CD4-positive, alpha-beta memory T cell (primary cell): ENCODE measurements around the gene PFDN5. TPM values are rescaled to one million over a fixed set of nuclear protein-coding genes. Genes with fewer than 3 reads are reported as not detected.
A peak's percentile ranks its signal among the peaks of the same experiment; 100 is the strongest.
"Not testable (repeated sequence)": the region's sequence is repeated elsewhere in the genome, so short reads cannot be mapped to it uniquely, and the experiment has no call there.

ENCODE experiments used
- CTCF ChIA-PET: fragments of 350-600 bp; sonication (Branson Sonifier 250); formaldehyde crosslinking; loops from one replicate; lab custom pipeline; 2021; ENCODE audit warnings: inconsistent platforms; ENCODE audit not compliant: partially characterized antibody; lab: Charles Lee
- POLR2A ChIA-PET: fragments of 350-600 bp; sonication (Branson Sonifier 250); formaldehyde crosslinking; loops from one replicate; lab custom pipeline; 2021; ENCODE audit not compliant: partially characterized antibody; lab: Charles Lee
- DNase-seq, 5 donors: peaks; one replicate each; pipeline versions ENCODE4 v3.0.0 to v3.0.0-alpha.2; 2020 to 2022; ENCODE audit warnings: mixed read lengths in 1 of 5
- H3K27ac ChIP-seq: one replicate; pipeline ENCODE4 v1.7.0; 2013; ENCODE audit warnings: low read depth, low read length
- H3K27me3 ChIP-seq: 2 replicates; pipeline ENCODE4 v1.7.0; 2013; ENCODE audit warnings: mild to moderate bottlenecking, low read length, moderate library complexity; ENCODE audit not compliant: insufficient read depth
- H3K36me3 ChIP-seq: 2 replicates; pipeline ENCODE4 v1.7.0; 2013; ENCODE audit warnings: mild to moderate bottlenecking, low read length, moderate library complexity; ENCODE audit not compliant: insufficient read depth
- H3K4me1 ChIP-seq: 2 replicates; pipeline ENCODE4 v1.7.0; 2013; ENCODE audit warnings: mild to moderate bottlenecking, low read length, moderate library complexity; ENCODE audit not compliant: insufficient read depth
- H3K4me3 ChIP-seq, 2 donors: one replicate each; pipeline ENCODE4 v1.7.0; 2013; ENCODE audit warnings: low read length in 2 of 2, mild to moderate bottlenecking in 1 of 2
- H3K9me3 ChIP-seq, 2 donors: one replicate each; pipeline ENCODE4 v1.7.0; 2013; ENCODE audit warnings: low read length in 2 of 2, control low read depth in 1 of 2; ENCODE audit not compliant: control insufficient read depth in 1 of 2
- H3K27ac Mint-ChIP-seq, 7 donors: one replicate each; pipeline ENCODE4 v1.8.0; 2020 to 2021; ENCODE audit warnings: mixed read lengths in 7 of 7, mild to moderate bottlenecking in 6 of 7, inconsistent platforms in 3 of 7, moderate library complexity in 3 of 7
- H3K27me3 Mint-ChIP-seq, 2 donors: one replicate each; pipeline ENCODE4 v1.8.0; 2020 to 2021; ENCODE audit warnings: mixed read lengths in 2 of 2
- H3K36me3 Mint-ChIP-seq, 2 donors: one replicate each; pipeline ENCODE4 v1.8.0; 2020 to 2021; ENCODE audit warnings: mixed read lengths in 2 of 2, inconsistent platforms in 1 of 2, mild to moderate bottlenecking in 1 of 2
- H3K4me1 Mint-ChIP-seq, 4 donors: one replicate each; pipeline ENCODE4 v1.8.0; 2020 to 2021; ENCODE audit warnings: mixed read lengths in 4 of 4, mild to moderate bottlenecking in 1 of 4
- H3K4me3 Mint-ChIP-seq, 8 donors: one replicate each; pipeline ENCODE4 v1.8.0; 2020 to 2021; ENCODE audit warnings: mixed read lengths in 8 of 8, mild to moderate bottlenecking in 7 of 8, moderate library complexity in 6 of 8, inconsistent platforms in 3 of 8
- H3K9me3 Mint-ChIP-seq, 8 donors: one replicate each; pipeline ENCODE4 v1.8.0; 2020 to 2021; ENCODE audit warnings: mixed read lengths in 8 of 8, mild to moderate bottlenecking in 5 of 8, inconsistent platforms in 3 of 8, moderate library complexity in 1 of 8
- intact Hi-C: fragments of 100-400 bp; cut with micrococcal nuclease; formaldehyde crosslinking; loops from one replicate; pipeline ENCODE4 v1.15.1; 2023
- polyA plus RNA-seq, 2 donors: library from polyadenylated mRNA; unstranded; fragments of 300-500 nt; fragmentation: Illumina TruSeq; gene quantifications; one replicate each; pipeline ENCODE4 v1.2.3, GENCODE V29; 2021
- total RNA-seq, 2 experiments: library from RNA; stranded (reverse); gene quantifications; one replicate each; pipeline ENCODE4 v1.2.3, GENCODE V29; 2021

The PFDN5 gene
- total and polyA plus RNA-seq, 4 experiments from 2014 or later = 717 to 1,410 (median 1,012) TPM

DNA sequence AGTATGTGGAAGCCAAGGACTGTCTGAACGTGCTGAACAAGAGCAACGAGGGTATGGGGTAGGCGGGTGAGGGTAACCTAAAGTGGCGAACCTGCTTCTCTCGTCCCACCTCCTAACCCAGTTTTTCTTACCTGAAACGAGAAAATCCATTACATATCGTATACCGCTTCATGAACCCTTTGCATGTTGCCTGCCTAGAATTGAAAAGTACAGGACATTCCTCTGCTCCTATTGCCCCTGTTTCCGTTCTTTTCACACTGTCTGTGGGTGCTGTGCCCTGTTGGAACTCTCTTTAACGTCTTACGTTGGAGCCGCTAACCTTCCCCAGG lies 513 bp downstream of the PFDN5 start:
- ChIA-PET CTCF (interaction anchor here (0.8 to 19.2 kb wide), 11 partner anchors 9 to 193 kb away, joined by 3 to 339 read pairs (median 8); partner anchors contain the start of genes AAAS, CSAD and ITGB7), POLR2A (interaction anchor here (0.5 to 9.4 kb wide), 31 partner anchors 9 to 457 kb away, joined by 3 to 193 read pairs (median 6); partner anchors contain the start of genes AAAS, CSAD, EIF4B and ESPL1)
- no peaks in the 10 kb centered on the region for H3K27me3 ChIP-seq
- peak overlapping the region; percentile 81 for H3K27ac ChIP-seq
- peak overlapping the region; percentile 63 to 94 for H3K4me3 ChIP-seq
- peaks cover 55% of the 10 kb centered on the region for H3K4me1 ChIP-seq
- peaks cover 28 to 65% (median 50%) of the 10 kb centered on the region in 4 donors for H3K4me1 Mint-ChIP-seq
- H3K27me3 Mint-ChIP-seq = no peaks in the 10 kb centered on the region
- peak overlapping the region; percentile 97 to 100 (median 99) for H3K27ac Mint-ChIP-seq
- intact Hi-C loops = loop anchor here (1.0 to 5.0 kb wide), 8 partner anchors 25 to 381 kb away; partner anchors contain the start of genes AAAS, ATP5MC2, CSAD and EIF4B
- no peak for DNase-seq
- peaks cover 24% of the 10 kb centered on the region for H3K36me3 ChIP-seq
- peaks cover 18 to 41% of the 10 kb centered on the region in 2 donors for H3K36me3 Mint-ChIP-seq
- H3K9me3 ChIP-seq = no peaks in the 10 kb centered on the region
- peaks cover 0 to 1% (median 0%) of the 10 kb centered on the region in 8 donors for H3K9me3 Mint-ChIP-seq
- peak overlapping the region; percentile 98 to 100 (median 99) for H3K4me3 Mint-ChIP-seq

DNA sequence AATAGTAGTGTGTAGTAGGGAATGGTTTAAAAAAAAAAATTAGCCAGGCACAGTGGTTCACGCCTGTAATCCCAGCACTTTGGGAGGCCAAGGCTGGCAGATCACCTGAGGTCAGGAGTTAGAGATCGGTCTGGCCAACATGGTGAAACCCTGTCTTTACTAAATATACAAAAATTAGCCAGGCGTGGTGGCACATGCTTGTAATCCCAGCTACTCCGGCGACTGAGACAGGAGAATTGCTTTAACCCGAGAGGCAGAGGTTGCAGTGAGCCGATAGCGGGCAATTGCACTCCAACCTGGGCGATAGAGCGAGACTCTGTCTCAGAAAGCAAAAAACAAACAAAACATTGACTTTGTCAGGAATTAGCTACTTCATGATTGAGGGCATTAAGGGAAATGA lies 1.8 kb downstream of the PFDN5 start:
- H3K4me3 Mint-ChIP-seq = peak overlapping the region in 7 of 8 donors; percentile 21 to 100 (median 98)
- not testable (repeated sequence) for H3K9me3 ChIP-seq, H3K27ac ChIP-seq, H3K9me3 Mint-ChIP-seq, H3K4me3 ChIP-seq, DNase-seq, H3K27me3 Mint-ChIP-seq, H3K27me3 ChIP-seq
- intact Hi-C loops = loop anchor here (5.0 kb wide), 1 partner anchor 380 kb away; the partner anchor contains the start of gene ATP5MC2
- CTCF ChIA-PET = interaction anchor here (1.1 to 19.2 kb wide), 8 partner anchors 9 to 212 kb away, joined by 3 to 339 read pairs (median 6); partner anchors contain the start of genes AAAS and ITGB7
- POLR2A ChIA-PET = interaction anchor here (1.1 to 9.4 kb wide), 6 partner anchors 25 to 83 kb away, joined by 3 to 193 read pairs (median 4); partner anchors contain the start of gene AAAS
- Histone ChIP-seq H3K36me3 (peaks cover 24% of the 10 kb centered on the region), H3K4me1 (peaks cover 64% of the 10 kb centered on the region)
- H3K36me3 Mint-ChIP-seq = peaks cover 21 to 47% of the 10 kb centered on the region in 2 donors
- peak overlapping the region in 6 of 7 donors; percentile 42 to 99 (median 86) for H3K27ac Mint-ChIP-seq
- H3K4me1 Mint-ChIP-seq = peaks cover 33 to 77% (median 59%) of the 10 kb centered on the region in 4 donors

DNA sequence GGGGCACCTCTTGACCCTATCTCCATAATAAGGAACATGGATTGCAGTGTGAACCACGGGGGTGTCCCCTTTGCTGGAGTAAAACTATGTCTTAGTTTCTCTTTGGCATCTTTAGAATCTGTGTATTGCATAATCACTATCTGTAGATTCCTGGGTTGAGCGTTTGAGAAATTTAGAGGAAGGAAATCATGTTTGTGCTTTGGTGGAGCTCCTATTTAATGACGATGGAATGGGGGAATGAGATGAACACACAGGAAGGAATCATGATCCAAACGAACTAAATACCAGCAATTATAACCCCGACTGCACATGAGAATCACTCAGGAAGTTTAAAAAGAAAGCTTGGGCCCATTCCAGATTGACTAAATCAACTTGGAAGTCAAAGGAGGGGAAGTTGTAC lies 2.8 kb downstream of the PFDN5 start:
- peaks cover 33% of the 10 kb centered on the region for H3K36me3 ChIP-seq
- Mint-ChIP-seq H3K27ac (peak overlapping the region in 6 of 7 donors; percentile 3 to 97 (median 87)), H3K4me1 (peaks cover 39 to 88% (median 67%) of the 10 kb centered on the region in 4 donors), H3K27me3 (no peaks in the 10 kb centered on the region), H3K9me3 (peaks cover 0 to 1% (median 0%) of the 10 kb centered on the region in 8 donors), H3K36me3 (peaks cover 28 to 55% of the 10 kb centered on the region in 2 donors), H3K4me3 (peak overlapping the region in 6 of 8 donors; percentile 21 to 98 (median 70))
- intact Hi-C loops = loop anchor here (5.0 kb wide), 1 partner anchor 379 kb away; the partner anchor contains the start of gene ATP5MC2
- H3K4me3 ChIP-seq = no peak overlapping the region
- POLR2A ChIA-PET = interaction anchor here (0.7 to 9.4 kb wide), 7 partner anchors 12 to 203 kb away, joined by 3 to 193 read pairs (median 4); partner anchors contain the start of genes AAAS and TARBP2
- CTCF ChIA-PET = interaction anchor here (1.8 to 19.2 kb wide), 5 partner anchors 16 to 211 kb away, joined by 4 to 339 read pairs (median 8); partner anchors contain the start of genes AAAS and ITGB7
- no peak for DNase-seq
- H3K4me1 ChIP-seq = peaks cover 73% of the 10 kb centered on the region
- H3K27me3 ChIP-seq = no peaks in the 10 kb centered on the region
- no peaks in the 10 kb centered on the region for H3K9me3 ChIP-seq
- H3K27ac ChIP-seq = peak overlapping the region; percentile 71

DNA sequence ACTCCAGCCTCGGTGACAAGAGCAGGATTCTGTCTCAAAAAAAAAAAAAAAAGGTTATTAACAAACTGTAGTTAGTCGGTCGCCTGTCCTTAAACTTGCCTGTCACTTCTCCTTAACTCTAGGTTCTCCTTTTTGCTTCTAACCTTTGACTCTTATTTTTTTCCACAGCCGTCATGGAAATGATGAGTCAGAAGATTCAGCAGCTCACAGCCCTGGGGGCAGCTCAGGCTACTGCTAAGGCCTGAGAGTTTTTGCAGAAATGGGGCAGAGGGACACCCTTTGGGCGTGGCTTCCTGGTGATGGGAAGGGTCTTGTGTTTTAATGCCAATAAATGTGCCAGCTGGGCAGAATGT lies 3.7 kb downstream of the PFDN5 start:
- Mint-ChIP-seq H3K27me3 (no peaks in the 10 kb centered on the region), H3K9me3 (peaks cover 0 to 1% (median 0%) of the 10 kb centered on the region in 8 donors), H3K4me1 (peaks cover 39 to 85% (median 65%) of the 10 kb centered on the region in 4 donors), H3K27ac (peak overlapping the region; percentile 95 to 98 (median 97)), H3K36me3 (peaks cover 28 to 60% of the 10 kb centered on the region in 2 donors), H3K4me3 (peak overlapping the region; percentile 96 to 100 (median 99))
- H3K4me3 ChIP-seq = peak overlapping the region; percentile 81 to 86
- H3K27ac ChIP-seq = peak overlapping the region; percentile 71
- CTCF ChIA-PET = interaction anchor here (0.8 to 19.2 kb wide), 8 partner anchors 9 to 210 kb away, joined by 3 to 339 read pairs (median 6); partner anchors contain the start of genes AAAS and ITGB7
- POLR2A ChIA-PET = interaction anchor here (1.0 to 9.4 kb wide), 19 partner anchors 13 to 220 kb away, joined by 3 to 193 read pairs (median 4); partner anchors contain the start of genes AAAS, CSAD, ESPL1 and SP1
- no peaks in the 10 kb centered on the region for H3K9me3 ChIP-seq
- peaks cover 33% of the 10 kb centered on the region for H3K36me3 ChIP-seq
- peak in 2 of 5 donors; percentile 29 to 82 for DNase-seq
- H3K4me1 ChIP-seq = peaks cover 78% of the 10 kb centered on the region
- intact Hi-C loops = loop anchor here (1.0 to 5.0 kb wide), 5 partner anchors 22 to 378 kb away; partner anchors contain the start of genes AAAS, ATP5MC2, CSAD and TARBP2
- H3K27me3 ChIP-seq = no peaks in the 10 kb centered on the region

DNA sequence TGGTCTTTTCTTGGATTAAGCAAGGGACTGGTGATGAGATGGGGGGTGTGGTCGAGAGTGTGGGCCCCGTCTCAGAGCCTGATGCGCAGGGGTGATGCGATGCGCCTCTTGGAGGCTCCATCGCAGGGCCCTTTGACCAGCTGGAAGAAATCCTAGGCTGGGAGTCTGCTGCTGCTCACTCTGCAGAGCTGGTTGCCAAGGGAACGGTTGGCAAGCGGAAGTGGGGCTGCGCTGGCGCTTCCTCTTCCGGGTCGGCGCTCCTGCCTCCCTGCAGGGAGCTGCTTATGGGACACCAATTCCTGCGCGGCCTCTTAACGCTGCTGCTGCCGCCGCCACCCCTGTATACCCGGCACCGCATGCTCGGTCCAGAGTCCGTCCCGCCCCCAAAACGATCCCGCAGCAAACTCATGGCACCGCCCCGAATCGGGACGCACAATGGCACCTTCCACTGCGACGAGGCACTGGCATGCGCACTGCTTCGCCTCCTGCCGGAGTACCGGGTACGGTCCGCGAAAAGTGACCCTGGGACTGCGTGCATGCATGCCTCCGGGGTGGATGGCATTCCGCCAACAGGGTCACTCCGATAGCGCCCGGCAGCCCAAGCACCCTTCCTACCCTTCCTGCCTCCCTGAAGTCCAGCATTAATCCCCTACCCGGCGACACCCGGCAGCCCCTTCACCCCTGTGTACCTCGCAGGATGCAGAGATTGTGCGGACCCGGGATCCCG lies 4.3 kb downstream of the PFDN5 start, which contains the start of gene MYG1:
Gene MYG1, plus strand, starts transcription at position 242 of the 727 bp plus-strand sequence. Its CDS starts 43 bp downstream, at position 285.
- POLR2A ChIA-PET = interaction anchor here (0.6 to 9.4 kb wide), 18 partner anchors 22 to 220 kb away, joined by 3 to 193 read pairs (median 4); partner anchors contain the start of genes AAAS, CSAD, ESPL1 and SP1
- no peaks in the 10 kb centered on the region for H3K9me3 ChIP-seq
- H3K36me3 ChIP-seq = peaks cover 33% of the 10 kb centered on the region
- intact Hi-C loops = loop anchor here (1.0 to 5.0 kb wide), 5 partner anchors 22 to 378 kb away; partner anchors contain the start of genes AAAS, ATP5MC2, CSAD and TARBP2
- H3K4me1 Mint-ChIP-seq = peaks cover 39 to 81% (median 65%) of the 10 kb centered on the region in 4 donors
- no peaks in the 10 kb centered on the region for H3K27me3 ChIP-seq
- H3K36me3 Mint-ChIP-seq = peaks cover 28 to 60% of the 10 kb centered on the region in 2 donors
- peaks cover 0 to 1% (median 0%) of the 10 kb centered on the region in 8 donors for H3K9me3 Mint-ChIP-seq
- H3K27ac Mint-ChIP-seq = peak within 1 kb of the TSS; percentile 95 to 98 (median 97)
- peak; percentile 82 to 90 (median 86) for DNase-seq
- peak within 1 kb of the TSS; percentile 71 for H3K27ac ChIP-seq
- peak within 1 kb of the TSS; percentile 96 to 100 (median 99) for H3K4me3 Mint-ChIP-seq
- peaks cover 78% of the 10 kb centered on the region for H3K4me1 ChIP-seq
- H3K4me3 ChIP-seq = peak within 1 kb of the TSS; percentile 81 to 86
- H3K27me3 Mint-ChIP-seq = no peaks in the 10 kb centered on the region
- CTCF ChIA-PET = interaction anchor here (0.8 to 19.2 kb wide), 7 partner anchors 9 to 87 kb away, joined by 3 to 339 read pairs (median 6); partner anchors contain the start of genes AAAS and ITGB7

DNA sequence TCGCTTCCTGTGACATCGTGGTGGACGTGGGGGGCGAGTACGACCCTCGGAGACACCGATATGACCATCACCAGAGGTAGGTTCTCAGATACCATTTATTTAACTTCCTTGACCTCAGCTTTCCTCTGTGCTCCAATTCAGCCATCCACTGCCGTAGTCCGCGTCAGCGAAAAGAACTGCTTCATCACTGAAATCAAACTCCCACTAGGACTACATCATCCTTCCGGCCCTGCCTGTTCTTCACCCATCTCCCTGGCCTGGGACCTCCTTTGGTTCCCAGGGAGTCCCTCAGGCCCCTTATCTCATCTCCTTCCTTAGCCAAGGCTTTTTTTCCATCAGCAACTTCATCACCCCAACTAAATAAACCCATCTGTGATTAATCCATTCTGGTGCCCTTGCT lies 4.8 kb downstream of the PFDN5 start:
- Histone ChIP-seq H3K4me3 (peak overlapping the region; percentile 81 to 86), H3K27me3 (no peaks in the 10 kb centered on the region), H3K27ac (peak overlapping the region; percentile 71), H3K36me3 (peaks cover 34% of the 10 kb centered on the region), H3K4me1 (peaks cover 72% of the 10 kb centered on the region), H3K9me3 (no peaks in the 10 kb centered on the region)
- H3K4me1 Mint-ChIP-seq = peaks cover 38 to 76% (median 62%) of the 10 kb centered on the region in 4 donors
- CTCF ChIA-PET = interaction anchor here (0.6 to 19.2 kb wide), 6 partner anchors 10 to 88 kb away, joined by 3 to 339 read pairs (median 8); partner anchors contain the start of genes AAAS and ITGB7
- no peaks in the 10 kb centered on the region for H3K27me3 Mint-ChIP-seq
- DNase-seq = no peak
- peaks cover 0 to 1% (median 0%) of the 10 kb centered on the region in 8 donors for H3K9me3 Mint-ChIP-seq
- H3K36me3 Mint-ChIP-seq = peaks cover 28 to 62% of the 10 kb centered on the region in 2 donors
- peak overlapping the region; percentile 95 to 98 (median 97) for H3K27ac Mint-ChIP-seq
- intact Hi-C loops = no loop called here
- H3K4me3 Mint-ChIP-seq = peak overlapping the region; percentile 96 to 100 (median 99)
- POLR2A ChIA-PET = interaction anchor here (0.6 to 9.4 kb wide), 13 partner anchors 22 to 202 kb away, joined by 3 to 193 read pairs (median 5); partner anchors contain the start of genes AAAS, CSAD, ESPL1 and SP1
